UCSD-AML1 (cell line): ENCODE data around the gene TRIM24.
A peak's percentile ranks its signal among the peaks of the same experiment; 100 is the strongest.

Experiments
- DNase-seq: peaks from one replicate; lab custom pipeline; 2025; ENCODE audit not compliant: unreplicated experiment; lab: John Stamatoyannopoulos, UW

The TRIM24 gene

DNA sequence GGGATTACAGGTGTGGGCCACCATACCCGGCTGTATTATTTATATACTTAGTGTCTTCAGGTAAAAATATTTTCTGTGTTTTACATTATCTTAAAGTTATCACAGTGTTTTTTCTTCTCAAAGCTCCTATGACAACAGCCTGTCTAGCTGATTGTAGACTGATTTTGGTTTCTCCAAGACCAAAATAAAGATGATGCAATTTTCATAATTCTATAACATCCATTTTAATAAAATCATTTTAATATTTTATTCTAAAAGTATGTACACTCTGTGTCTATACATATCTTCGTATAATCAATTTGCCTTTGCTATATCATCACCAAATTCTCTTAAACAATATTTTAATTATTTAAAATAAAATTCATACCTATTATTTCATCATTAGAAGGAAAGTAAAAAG, 108.6 kb downstream of the TRIM24 start:
- no peak for DNase-seq

DNA sequence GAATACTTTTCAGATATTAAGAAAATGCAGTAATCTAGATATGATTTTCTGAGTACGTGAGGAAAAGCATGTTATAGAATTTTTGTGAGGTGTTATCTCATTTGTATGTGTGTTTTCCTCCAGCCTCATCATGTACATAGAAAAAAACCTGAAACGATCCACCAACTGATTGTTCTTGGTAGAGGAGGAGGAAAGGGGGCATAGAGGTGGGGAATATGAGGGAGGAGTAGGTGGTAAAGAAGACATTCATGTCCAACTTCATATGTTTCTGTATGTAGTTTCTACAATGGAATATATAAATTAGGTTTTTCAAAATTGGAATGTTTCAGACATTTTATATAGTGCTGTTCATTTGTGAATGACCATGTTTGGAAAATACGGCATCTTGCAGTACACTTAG, 109.4 kb downstream of the TRIM24 start:
- DNase-seq = no peak

DNA sequence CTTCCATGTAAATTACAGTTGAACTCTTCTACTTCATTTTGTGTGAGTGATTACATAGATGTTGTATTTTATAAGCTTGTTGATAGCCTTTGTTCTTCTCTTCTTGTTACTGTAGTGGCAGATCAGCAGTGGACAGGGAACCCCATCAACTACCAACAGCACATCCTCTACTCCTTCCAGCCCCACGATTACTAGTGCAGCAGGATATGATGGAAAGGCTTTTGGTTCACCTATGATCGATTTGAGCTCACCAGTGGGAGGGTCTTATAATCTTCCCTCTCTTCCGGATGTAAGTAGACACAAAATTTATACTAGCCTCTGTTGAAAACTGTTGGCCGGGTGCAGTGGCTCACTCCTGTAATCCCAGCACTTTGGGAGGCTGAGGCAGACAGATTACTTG, 110.7 kb downstream of the TRIM24 start:
- DNase-seq = no peak

DNA sequence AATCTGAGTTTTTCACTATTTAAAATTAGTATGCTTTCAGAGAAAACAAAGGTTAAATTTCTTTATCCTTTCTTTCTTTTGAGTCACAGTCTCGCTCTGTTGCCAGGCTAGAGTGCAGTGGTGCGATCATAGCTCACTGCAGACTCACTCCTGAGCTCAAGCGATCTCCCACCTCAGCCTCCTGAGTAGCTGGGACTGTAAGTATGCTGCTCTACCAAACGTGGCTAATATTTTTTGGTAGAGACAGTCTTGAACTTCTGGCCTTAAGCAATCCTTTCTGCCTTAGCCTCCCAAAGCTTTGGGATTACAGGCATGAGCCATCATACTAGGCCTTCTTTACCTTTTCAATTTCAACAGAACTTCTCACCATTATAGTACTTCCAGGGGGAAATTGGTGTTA, 113.7 kb downstream of the TRIM24 start:
- DNase-seq = no peak

DNA sequence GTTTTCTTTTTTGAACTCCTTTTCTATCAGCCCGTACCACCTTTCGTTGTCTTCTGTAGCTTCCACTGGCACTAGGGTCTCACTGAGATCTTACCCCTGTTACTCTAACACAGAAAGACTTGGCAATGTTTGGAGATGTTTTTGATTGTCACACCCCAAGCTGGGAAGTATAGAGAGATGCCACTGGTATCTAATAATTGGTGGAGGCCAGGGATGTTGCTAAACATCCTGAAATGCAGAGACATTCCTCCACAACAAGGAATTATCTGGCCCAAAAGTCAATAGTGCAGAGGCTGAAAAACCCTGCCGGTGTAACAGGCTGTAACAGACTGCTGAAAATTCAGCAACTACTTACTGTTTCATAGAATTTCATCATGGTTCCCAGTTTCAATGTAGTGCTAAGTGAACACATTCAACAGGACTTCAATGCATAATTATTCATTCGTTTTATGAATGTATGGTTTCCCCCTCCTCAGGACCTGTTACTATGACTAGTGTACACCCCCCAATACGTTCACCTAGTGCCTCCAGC, 115.9 kb downstream of the TRIM24 start:
- no peak for DNase-seq

DNA sequence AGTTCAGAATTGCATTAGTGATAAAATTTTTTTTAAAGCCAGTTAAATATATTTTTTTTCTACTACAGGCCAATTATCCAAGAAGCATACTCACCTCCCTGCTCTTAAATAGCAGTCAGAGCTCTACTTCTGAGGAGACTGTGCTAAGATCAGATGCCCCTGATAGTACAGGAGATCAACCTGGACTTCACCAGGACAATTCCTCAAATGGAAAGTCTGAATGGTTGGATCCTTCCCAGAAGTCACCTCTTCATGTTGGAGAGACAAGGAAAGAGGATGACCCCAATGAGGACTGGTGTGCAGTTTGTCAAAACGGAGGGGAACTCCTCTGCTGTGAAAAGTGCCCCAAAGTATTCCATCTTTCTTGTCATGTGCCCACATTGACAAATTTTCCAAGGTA, 119.1 kb downstream of the TRIM24 start:
- DNase-seq = no peak

DNA sequence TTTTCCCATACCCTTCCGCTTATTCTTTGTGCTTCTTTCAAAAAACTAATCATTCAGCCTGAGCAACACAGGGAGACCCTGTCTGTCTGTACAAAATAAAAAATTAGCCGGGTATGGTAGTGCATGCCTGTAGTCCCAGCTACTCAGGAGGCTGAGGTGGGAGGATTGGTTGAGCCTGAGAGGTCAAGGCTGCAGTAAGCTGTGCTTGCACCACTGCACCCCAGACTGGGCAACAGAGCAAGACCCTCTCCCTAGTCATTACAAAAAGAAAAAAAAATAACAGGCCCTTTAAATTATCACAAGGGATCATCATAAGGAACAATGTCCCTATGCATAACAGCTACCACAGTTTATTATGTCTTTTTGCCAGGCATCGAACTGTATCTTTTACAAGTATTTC, 119.6 kb downstream of the TRIM24 start:
- DNase-seq = no peak

DNA sequence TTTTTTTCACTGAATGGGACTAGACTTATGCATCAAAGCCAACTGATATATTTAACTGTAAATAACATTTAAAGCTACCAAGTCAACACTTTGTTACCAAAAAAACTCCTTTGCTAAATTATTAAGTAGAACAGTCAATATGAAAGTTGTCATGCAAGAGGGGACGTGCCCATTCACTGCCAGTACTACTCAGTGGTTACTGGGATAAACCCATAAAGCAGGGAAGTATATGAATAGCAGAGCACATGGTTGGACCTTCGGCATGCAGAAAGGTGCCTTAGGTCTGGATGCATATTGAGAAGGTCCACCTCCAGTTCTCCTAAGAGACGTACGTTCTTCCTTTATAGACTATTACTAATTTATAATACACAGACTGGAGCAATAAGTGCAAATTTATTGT, 121.0 kb downstream of the TRIM24 start:
- no peak for DNase-seq

DNA sequence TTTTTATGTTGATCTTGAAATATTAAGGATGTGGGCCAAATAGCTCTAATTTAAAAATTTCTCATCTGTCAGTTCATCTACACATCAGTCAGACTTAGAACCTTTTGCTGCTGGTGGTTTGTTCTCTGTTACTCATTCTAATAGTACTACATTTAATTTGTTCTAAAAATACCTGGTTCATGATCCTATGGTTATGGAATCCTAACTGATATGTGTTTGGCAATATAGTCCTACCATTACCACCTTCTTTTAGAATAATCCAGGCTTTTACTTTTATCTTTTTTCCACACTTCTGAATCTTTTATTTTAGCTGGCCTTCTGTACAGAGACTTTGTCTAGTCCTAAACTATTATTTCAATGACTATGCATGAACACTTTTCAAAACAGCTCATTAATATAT, 124.2 kb downstream of the TRIM24 start:
- no peak for DNase-seq

DNA sequence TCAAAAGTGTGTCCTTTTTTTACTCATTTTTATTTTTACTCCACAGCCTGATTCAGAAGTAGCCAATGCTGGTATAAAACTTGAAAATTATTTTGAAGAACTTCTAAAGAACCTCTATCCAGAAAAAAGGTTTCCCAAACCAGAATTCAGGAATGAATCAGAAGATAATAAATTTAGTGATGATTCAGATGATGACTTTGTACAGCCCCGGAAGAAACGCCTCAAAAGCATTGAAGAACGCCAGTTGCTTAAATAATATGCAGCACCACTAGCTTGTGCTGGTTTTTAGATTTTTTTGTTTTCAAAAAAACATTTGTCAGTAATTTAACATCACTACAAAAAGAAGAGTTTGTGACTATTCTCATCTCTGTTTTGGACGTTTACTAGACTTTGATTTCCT, 124.6 kb downstream of the TRIM24 start:
- DNase-seq = no peak

DNA sequence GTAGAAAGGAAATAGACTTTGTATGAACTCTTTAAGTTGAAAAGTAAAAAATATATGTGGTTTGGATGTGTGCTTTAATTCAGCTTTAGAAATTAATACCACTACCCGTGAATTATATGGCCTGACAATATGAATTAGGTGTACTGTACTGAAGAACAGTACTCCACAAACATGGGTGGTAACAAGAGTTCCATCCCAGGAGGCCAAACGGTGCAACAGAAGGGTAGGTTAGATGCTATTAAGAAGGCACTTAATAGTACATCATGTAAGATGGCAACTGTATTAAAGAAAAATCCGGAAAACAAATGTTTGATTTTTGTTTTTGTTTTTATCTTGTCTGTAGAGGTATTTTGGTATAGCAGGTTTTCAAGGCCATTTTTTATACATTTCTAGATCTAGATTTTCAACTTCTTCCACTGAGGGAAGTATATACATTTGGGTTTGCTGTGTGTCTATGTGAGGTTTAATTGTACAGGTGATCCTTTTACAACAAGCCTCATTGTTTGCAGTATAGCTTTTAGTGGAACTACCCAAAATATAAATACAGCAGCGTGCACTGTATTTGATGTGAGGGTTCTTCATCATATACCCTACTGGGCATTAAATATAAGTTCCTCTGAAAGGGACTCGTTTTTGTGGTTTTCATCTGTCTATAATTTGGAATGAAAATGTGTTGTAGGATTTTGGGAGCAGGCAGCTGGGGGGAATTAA, 125.4 kb downstream of the TRIM24 start:
- DNase-seq = no peak

DNA sequence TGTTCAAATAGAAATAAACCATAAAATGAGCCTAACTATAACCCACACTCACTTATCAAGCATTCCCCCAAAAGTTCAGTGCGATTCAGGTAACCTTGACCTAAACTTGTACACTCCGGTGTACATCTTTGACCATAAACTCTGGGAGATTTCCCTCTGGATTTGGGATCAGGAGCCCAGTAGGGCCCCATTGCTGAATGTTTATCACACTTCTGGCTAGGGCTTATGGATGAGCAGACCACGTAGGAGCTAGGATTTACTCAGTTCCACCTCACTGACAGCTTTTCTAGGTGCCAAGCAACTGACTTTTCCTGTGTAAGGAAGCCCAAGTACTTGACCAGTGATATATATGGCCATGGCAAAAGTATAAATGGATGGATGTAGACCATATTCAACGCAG, 127.4 kb downstream of the TRIM24 start:
- no peak for DNase-seq

DNA sequence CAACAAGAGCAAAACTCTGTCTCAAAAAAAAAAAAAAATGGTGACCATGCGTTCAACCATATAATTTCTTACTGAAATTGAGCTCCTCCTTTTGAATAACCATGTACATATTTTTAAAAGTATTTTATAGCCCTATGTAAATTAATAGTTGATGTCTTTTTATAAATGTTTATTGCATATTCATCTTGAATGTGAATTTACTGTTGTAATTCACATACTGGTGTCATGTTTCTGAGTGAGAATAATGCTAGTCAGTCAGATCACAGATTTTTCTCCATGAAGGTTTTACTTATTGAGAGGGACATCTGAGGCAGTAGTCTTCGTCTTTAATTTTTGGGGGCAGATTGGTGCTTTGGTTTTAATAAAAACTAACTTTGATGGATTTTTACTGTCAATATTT, 128.9 kb downstream of the TRIM24 start:
- no peak for DNase-seq

DNA sequence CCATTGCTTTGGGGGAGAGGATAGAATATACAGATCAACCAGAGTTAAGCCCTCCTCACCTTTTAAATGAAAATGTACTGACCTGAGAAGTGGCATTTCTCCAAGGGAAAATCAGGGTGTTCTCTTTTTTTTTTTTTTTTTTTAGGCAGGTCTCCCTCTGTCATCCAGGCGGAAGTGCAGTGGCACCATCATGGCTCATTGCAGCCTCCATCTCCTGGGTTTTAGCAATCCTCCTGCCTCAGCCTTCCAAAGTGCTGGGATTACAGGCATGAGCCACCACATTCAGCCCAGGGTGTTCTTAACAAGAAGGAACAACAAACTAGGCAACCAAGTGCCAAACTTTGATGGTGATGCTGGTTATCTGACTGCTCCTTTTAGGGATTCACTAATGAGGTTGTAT, 130.1 kb downstream of the TRIM24 start:
- no peak for DNase-seq

DNA sequence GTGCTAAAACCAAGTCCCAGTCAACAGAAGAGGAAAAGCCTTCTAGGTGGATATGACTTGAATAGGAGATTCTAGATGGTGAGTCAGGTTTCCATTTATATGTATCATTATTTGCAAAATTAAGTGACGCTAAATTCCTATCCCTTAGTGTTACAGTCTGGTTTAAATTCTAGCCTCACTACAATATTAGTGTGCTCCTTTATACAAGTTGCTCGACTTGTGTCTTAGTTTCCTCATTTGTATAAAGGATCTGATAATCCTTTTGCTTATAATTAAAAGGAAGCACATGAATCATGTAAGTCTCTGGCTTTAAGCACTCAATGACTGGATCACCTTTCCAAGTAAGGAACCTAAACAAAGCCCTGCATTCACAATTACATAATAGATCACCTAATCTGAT, 135.4 kb downstream of the TRIM24 start:
- no peak for DNase-seq

DNA sequence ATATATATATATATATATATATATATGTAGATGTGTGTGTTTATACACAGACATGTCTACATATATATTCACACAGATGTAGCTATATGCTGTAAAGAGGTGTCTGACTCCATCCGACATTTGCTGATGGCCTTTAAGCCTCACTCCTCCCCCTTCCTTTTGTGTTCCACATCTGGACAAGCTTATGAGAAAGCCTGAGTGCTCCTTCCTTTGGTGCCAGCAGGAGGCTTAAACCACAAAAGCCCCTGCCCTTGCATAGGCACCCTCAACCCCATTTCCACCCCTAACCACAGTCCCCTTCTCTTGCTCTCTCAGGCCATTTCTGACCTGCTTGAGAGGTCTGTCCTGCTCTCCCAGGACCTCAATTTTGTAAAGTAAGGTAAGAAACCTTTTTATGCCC, 142.4 kb downstream of the TRIM24 start:
- peak; percentile 28 for DNase-seq

DNA sequence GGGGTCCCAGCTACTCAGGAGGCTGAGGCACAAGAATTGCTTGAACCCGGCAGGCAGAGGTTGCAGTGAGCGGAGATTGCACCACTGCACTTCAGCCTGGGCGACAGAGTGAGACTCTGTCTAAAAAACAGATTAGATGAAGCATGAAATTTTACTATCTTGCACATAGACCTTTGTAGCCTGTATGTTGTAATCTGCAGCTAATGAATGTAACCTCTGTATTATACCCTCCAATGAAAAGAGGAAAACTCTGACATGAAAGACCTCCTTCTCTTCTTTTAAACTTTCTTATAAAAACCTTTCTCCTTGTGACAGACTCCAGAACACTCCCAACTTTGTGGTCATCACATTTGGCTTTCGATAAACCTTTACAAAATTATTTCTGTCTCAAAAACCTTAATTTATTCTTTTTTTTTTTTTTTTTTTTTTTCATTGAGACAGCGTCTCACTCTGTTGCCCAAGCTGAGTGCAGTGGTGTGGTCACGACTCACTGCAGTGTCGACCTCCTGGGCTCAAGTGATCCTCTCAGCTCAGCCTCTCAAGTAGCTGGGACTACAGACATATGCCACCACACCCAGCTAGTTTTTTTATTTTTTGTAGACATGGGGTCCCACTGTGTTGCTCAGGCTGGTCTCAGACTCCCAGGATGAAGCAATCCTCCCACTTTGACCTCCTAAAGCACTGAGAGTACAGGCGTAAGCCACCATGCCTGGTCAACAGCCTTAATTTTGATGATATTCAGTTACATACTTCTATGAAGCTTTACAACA, 143.7 kb downstream of the TRIM24 start:
- no peak for DNase-seq

DNA sequence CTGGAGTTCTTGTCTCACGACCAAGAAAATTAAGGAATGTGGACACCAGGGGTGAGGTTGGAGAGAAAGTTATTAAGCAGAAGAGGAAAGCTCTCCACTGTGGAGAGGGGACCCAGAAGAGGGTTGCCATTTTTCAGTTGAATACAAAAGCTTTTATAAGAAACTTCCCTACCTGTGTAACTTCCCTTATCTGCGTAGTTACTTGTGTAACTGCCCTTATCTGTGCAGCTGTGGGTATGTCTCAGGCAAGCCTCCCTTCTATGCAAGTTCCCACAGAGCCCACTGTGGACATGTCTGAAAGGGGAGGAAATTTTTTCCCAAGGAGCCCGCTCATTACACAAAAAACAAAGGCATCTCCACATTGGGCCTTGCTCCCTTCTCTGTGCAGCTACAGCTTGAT, 146.2 kb downstream of the TRIM24 start:
- DNase-seq = no peak

DNA sequence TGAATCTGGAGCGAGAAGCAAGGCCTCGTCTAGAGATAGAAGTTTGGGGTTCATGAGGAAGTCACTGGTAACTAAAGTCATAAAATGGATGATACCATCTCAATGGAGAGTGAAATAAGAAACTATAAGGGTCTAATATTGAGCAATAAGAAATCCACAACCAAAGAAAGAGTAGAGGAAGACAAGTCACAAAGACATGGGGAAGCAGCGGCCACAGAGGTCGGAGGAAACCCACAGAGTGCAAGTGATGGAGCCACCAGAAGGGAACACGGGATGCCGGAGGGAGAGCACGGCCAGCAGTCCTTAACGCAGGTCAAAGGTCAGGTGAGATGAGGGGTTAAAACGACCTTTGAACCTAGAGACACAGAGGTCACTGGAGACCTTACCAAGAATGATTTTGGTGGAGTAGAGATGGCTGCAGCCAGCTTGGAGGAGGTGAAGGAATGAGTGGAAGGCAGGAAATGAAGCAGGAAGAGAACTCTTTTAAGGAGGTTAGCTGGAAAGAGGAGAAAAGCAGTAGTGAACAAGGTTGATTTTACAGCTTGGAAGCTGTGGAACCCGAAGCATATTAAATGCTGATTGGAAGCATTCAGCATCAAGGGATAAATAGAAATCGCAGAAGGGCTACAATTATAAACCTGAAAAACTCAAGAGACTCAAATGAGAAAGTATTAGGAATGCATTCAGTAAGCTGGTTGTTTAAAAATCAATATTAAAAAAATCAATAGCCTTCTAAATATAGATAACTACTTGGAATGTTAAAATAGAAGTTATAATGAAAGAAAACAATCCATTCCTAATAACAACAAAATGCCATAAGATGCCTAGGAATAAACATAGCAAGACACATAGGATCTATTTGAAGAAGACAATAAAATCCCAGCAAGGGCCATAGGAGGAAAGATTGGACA, 147.4 kb downstream of the TRIM24 start:
- peak; percentile 21 for DNase-seq

DNA sequence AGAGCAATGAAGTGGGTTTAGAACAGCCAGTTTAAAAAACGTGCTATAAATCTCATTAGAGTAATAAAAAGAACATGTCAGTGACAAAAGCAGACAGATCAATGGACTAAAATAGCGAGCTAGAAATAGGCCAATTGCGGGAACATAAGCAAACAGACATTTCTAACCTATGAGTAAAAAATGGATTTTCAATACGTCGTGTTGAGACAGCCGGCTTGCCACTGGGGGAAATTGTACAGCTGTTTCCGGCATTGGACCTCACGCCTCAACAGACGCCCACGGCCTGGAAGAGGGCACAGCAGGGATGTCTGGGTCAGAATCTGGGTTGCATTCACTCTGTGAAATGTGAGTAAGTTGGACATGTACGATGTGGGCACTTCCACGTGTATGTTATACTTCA, 148.2 kb downstream of the TRIM24 start:
- DNase-seq = peak; percentile 26

DNA sequence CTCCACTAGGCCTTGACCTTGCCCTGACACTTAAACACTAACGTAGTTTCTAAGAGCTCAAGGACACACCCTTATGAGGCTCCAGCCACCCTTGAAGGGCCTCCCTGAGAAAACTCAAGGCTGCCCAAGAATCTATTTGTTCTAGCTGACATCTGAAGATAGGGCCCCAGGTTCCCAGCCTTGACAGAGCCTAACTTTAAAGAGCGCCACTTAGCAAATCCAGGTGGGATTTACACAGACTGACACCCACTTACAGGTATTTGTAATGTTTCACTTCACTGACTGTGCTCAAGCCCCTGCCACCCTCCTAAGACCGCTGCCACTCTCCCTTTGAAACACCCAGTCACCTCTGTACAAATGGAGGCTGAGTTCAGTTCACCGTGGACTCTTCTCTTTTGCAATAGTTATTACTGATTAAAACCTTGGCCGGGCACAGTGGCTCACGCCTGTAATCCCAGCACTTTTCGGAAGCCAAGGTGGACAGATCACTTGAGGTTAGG, 150.7 kb downstream of the TRIM24 start:
- DNase-seq = no peak
